Measurements from ENCODE around the gene ICAM5. TPM values are rescaled to one million over a fixed set of nuclear protein-coding genes. Genes with fewer than 3 reads are reported as not detected.

The ICAM5 gene
- total and polyA plus RNA-seq, 9 of the 15 experiments (the other 6 are each of a cell fraction or from before 2014, with no cell fraction given): 0.10 to 114 (median 13.7) TPM

- TF ChIP-seq PHF21A (IDR thresholded peaks at IDR 0.05; ENCODE audit: borderline replicate concordance, low read depth) (0 out of 2 replicates have a peak, but pooled peaks have one; percentile 46), ARHGAP35 (IDR thresholded peaks at IDR 0.05; ENCODE audit: partially characterized antibody) (no peak), MLX (CRISPR knock-in tag; conservative IDR thresholded peaks at IDR 0.05) (no peak; a peak in 1 of 4 replicates), FOXJ2 (tag; IDR thresholded peaks at IDR 0.05) (no peak), SIN3B (IDR thresholded peaks at IDR 0.05; ENCODE audit: low read depth) (peak; percentile 98), JUNB (CRISPR knock-in tag; conservative IDR thresholded peaks at IDR 0.05) (peak; percentile 87), ZNF551 (CRISPR knock-in tag; IDR thresholded peaks at IDR 0.05) (no peak), FUS (optimal IDR thresholded peaks at IDR 0.05; ENCODE audit: low read depth, low read length) (no peak), KAT8 (IDR thresholded peaks at IDR 0.05; ENCODE audit: low read depth) (no peak), POLR2B (IDR thresholded peaks at IDR 0.05; ENCODE audit: low read depth, partially characterized antibody) (peak; percentile 58), XRCC3 (IDR thresholded peaks at IDR 0.05) (no peak), NFRKB (IDR thresholded peaks at IDR 0.05; ENCODE audit: low read depth) (no peak; the same call in 1 of the 2 replicates), XRCC4 (IDR thresholded peaks at IDR 0.05; ENCODE audit: extremely low read depth, insufficient read depth, insufficient read length) (no peak), BRCA1 (IDR thresholded peaks at IDR 0.05) (no peak), BRCA1 (CRISPR knock-in tag; IDR thresholded peaks at IDR 0.05) (no peak), KLF1 (tag; IDR thresholded peaks at IDR 0.05) (peak; percentile 75; the same call in 1 of the 2 replicates), ZNF354B (CRISPR knock-in tag; IDR thresholded peaks at IDR 0.05) (no peak), FOXO4 (CRISPR knock-in tag; IDR thresholded peaks at IDR 0.05) (no peak), ELF1 (tag; IDR thresholded peaks at IDR 0.05) (peak; percentile 72), RBM22 (IDR thresholded peaks at IDR 0.05; ENCODE audit: low read depth, low read length, poor library complexity, severe bottlenecking) (no peak), DDX20 (tag; IDR thresholded peaks at IDR 0.05; ENCODE audit: low read depth) (no peak), NFATC3 (IDR thresholded peaks at IDR 0.05) (no peak), NBN (IDR thresholded peaks at IDR 0.05; ENCODE audit: low read depth) (peak; percentile 96), HMBOX1 (IDR thresholded peaks at IDR 0.05) (no peak)
- TF ChIP-seq, protein P1, sequence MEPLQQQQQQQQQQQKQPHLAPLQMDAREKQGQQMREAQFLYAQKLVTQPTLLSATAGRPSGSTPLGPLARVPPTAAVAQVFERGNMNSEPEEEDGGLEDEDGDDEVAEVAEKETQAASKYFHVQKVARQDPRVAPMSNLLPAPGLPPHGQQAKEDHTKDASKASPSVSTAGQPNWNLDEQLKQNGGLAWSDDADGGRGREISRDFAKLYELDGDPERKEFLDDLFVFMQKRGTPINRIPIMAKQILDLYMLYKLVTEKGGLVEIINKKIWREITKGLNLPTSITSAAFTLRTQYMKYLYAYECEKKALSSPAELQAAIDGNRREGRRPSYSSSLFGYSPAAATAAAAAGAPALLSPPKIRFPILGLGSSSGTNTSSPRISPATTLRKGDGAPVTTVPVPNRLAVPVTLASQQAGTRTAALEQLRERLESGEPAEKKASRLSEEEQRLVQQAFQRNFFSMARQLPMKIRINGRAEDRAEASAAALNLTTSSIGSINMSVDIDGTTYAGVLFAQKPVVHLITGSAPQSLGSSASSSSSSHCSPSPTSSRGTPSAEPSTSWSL (CRISPR knock-in tag; IDR thresholded peaks at IDR 0.05; ENCODE audit: borderline replicate concordance): no peak; the same call in 1 of the 2 replicates
Observed at GRCh38 chr19:10251792-10252694, 37.7 kb upstream of the ICAM5 start, which contains the start of gene MRPL4 (continued).

Measured in K562 (cell line).